WI38 (cell line): ENCODE data around the gene LMX1B.

ENCODE experiments used
- H3K4me3 ChIP-seq: 2 replicates; pipeline ENCODE4 v1.5.1; 2011; ENCODE audit warnings: low read depth, mild to moderate bottlenecking, control low read depth, low read length
- CTCF ChIP-seq: IDR thresholded peaks from 2 replicates; pipeline ENCODE4 v1.5.1; 2012; ENCODE audit warnings: low read depth, mild to moderate bottlenecking, control low read depth, low read length

Gene LMX1B

GRCh38 chr9:126696401-126697145 lies 82.8 kb downstream of the LMX1B start:
- TF ChIP-seq CTCF, result no peak

GRCh38 chr9:126697330-126697729 lies 83.6 kb downstream of the LMX1B start:
- no peak overlapping the region for H3K4me3 ChIP-seq
- no peak for TF ChIP-seq CTCF

More at GRCh38 chr9:126696401-126697145, 82.8 kb downstream of the LMX1B start:
- H3K4me3 ChIP-seq, result no peak overlapping the region

GRCh38 chr9:126698251-126698650 lies 84.5 kb downstream of the LMX1B start:
- TF ChIP-seq CTCF, result no peak
- no peak overlapping the region for H3K4me3 ChIP-seq

GRCh38 chr9:126698756-126699155 lies 85.0 kb downstream of the LMX1B start:
- no peak overlapping the region for H3K4me3 ChIP-seq
- no peak for TF ChIP-seq CTCF

- no peak overlapping the region for H3K4me3 ChIP-seq
- TF ChIP-seq CTCF, result no peak
These were observed 85.7 kb downstream of the LMX1B start for GRCh38 chr9:126699401-126699881.

GRCh38 chr9:126700296-126700695 lies 86.6 kb downstream of the LMX1B start:
- no peak overlapping the region for H3K4me3 ChIP-seq
- TF ChIP-seq CTCF, result no peak
